Kidney (tissue), 14 donors: ENCODE measurements around the gene HS2ST1. TPM values are rescaled to one million over a fixed set of nuclear protein-coding genes. Genes with fewer than 3 reads are reported as not detected.
"Not testable (repeated sequence)": the region's sequence is repeated elsewhere in the genome, so short reads cannot be mapped to it uniquely, and the experiment has no call there.

Source experiments
- DNase-seq, 5 donors: peaks; one replicate each; pipeline ENCODE4 v3.0.0-alpha.2; 2013 to 2020
- FAIRE-seq: peaks from 2 replicates; lab custom pipeline; 2012; peaks lifted over from hg19 to GRCh38; lab: Jason Lieb, UNC
- H3K27ac ChIP-seq, 2 donors: one replicate each; pipeline ENCODE4 v1.7.0; 2013; ENCODE audit warnings: low read depth in 2 of 2, low read length in 2 of 2, inconsistent platforms in 1 of 2
- H3K27me3 ChIP-seq: one replicate; pipeline ENCODE4 v1.7.1; 2013; ENCODE audit warnings: low read length, inconsistent platforms; ENCODE audit not compliant: control insufficient read depth, insufficient read depth
- H3K36me3 ChIP-seq, 3 donors: one replicate each; pipeline versions ENCODE4 v1.7.0 to v1.7.1; 2013; ENCODE audit warnings: low read length in 3 of 3, control low read depth in 1 of 3, inconsistent platforms in 1 of 3; ENCODE audit not compliant: insufficient read depth in 3 of 3, control insufficient read depth in 2 of 3
- H3K4me1 ChIP-seq, 3 donors: one replicate each; pipeline versions ENCODE4 v1.7.0 to v1.7.1; 2013; ENCODE audit warnings: low read length in 3 of 3, inconsistent platforms in 1 of 3, low read depth in 1 of 3; ENCODE audit not compliant: control insufficient read depth in 2 of 3, insufficient read depth in 2 of 3
- H3K4me3 ChIP-seq, 3 donors: one replicate each; pipeline versions ENCODE4 v1.7.0 to v1.8.1; 2013; ENCODE audit warnings: low read length in 3 of 3, control low read depth in 1 of 3, inconsistent platforms in 1 of 3
- H3K9ac ChIP-seq, 3 donors: one replicate each; pipeline versions ENCODE4 v1.7.0 to v1.7.1; 2013; ENCODE audit warnings: low read length in 3 of 3, control low read depth in 1 of 3, inconsistent platforms in 1 of 3
- H3K9me3 ChIP-seq, 3 donors: one replicate each; pipeline versions ENCODE4 v1.7.0 to v1.7.1; 2013; ENCODE audit warnings: low read length in 3 of 3, control low read depth in 1 of 3, inconsistent platforms in 1 of 3; ENCODE audit not compliant: control insufficient read depth in 2 of 3, insufficient read depth in 1 of 3
- CTCF ChIP-seq: IDR thresholded peaks from 3 replicates; pipeline ENCODE4 v1.5.1; 2012; ENCODE audit warnings: mild to moderate bottlenecking, moderate library complexity, borderline replicate concordance; ENCODE audit not compliant: insufficient read depth; ENCODE audit errors: extremely low read depth
- intact Hi-C: fragments of 100-400 bp; cut with DNase I; formaldehyde crosslinking; loops from one replicate; pipeline ENCODE4 v1.11.1; 2022
- polyA plus RNA-seq: library from polyadenylated mRNA; stranded (reverse); fragments of 350-450 nt; fragmentation: Illumina TruSeq; extraction: RNeasy Lipid Tissue Mini Kit (QIAGEN cat#74804); gene quantifications from one replicate; pipeline ENCODE4 v1.2.3, GENCODE V29; 2014; ENCODE audit warnings: low read depth, low replicate concordance; ENCODE audit not compliant: insufficient read depth
- total RNA-seq: library from RNA; stranded (reverse); fragmentation: NEBNext Ultra II Directional; extraction: Animal tissue kit (Norgen Biotek cat#: 25700); gene quantifications from one replicate; pipeline ENCODE4 v1.2.1, GENCODE V29; 2021
- donor health status: control.
- donor health status: control.
- donor health status: control.
- donor health status: control.
- donor health status: control.
- donor health status: DM: yes; HTN: yes; CAD: no.
- donor health status: Normal renal cell carcinoma (clear cell type).

The HS2ST1 gene
- total and polyA plus RNA-seq, 2 donors from 2014 or later: 10.3 to 27.1 TPM

DNA sequence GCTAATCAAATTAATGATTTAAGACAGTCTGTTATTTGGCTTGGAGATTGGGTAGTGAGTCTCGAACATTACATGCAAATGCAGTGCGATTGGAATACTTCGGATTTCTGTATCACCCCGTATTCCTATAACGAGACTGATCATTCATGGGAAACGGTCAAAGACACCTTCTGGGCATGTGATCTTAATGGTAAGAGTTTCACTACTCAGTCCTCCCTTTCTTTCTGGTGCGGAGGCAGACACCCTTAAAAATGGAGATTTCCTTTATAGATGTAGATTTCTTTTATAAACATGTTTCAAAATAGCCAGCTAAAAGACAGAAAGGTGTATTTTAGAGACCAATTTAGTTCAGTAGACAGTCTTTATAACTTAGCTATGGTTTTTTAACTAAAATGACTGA lies 74.4 kb downstream of the HS2ST1 start:
- Histone ChIP-seq H3K27me3 (no peaks in the 10 kb centered on the region), H3K9me3 (no peaks in the 10 kb centered on the region), H3K36me3 (no peaks in the 10 kb centered on the region), H3K4me1 (peaks cover 0 to 3% (median 0%) of the 10 kb centered on the region in 3 donors), H3K9ac (no peak overlapping the region), H3K4me3 (peak overlapping the region in 1 of 3 donors; percentile 32), H3K27ac (no peak overlapping the region)
- no peak for TF ChIP-seq CTCF
- intact Hi-C loops: no loop called here
- FAIRE-seq: no peak
- DNase-seq: no peak

- intact Hi-C loops, DNase-seq, H3K9ac ChIP-seq, H3K27me3 ChIP-seq, H3K36me3 ChIP-seq, H3K4me1 ChIP-seq, H3K9me3 ChIP-seq, FAIRE-seq, H3K4me3 ChIP-seq, H3K27ac ChIP-seq: not testable (repeated sequence)
These were observed 75.3 kb downstream of the HS2ST1 start for GRCh38 chr1:86989690-86990089.

- Histone ChIP-seq H3K4me1 (peaks cover 0 to 3% (median 0%) of the 10 kb centered on the region in 3 donors), H3K36me3 (no peaks in the 10 kb centered on the region), H3K27me3 (no peaks in the 10 kb centered on the region), H3K27ac (no peak overlapping the region), H3K4me3 (no peak overlapping the region), H3K9me3 (no peaks in the 10 kb centered on the region), H3K9ac (no peak overlapping the region)
- no peak for TF ChIP-seq CTCF
- intact Hi-C loops: no loop called here
- no peak for DNase-seq
- FAIRE-seq: no peak
These were observed 76.4 kb downstream of the HS2ST1 start for GRCh38 chr1:86990826-86991225.

DNA sequence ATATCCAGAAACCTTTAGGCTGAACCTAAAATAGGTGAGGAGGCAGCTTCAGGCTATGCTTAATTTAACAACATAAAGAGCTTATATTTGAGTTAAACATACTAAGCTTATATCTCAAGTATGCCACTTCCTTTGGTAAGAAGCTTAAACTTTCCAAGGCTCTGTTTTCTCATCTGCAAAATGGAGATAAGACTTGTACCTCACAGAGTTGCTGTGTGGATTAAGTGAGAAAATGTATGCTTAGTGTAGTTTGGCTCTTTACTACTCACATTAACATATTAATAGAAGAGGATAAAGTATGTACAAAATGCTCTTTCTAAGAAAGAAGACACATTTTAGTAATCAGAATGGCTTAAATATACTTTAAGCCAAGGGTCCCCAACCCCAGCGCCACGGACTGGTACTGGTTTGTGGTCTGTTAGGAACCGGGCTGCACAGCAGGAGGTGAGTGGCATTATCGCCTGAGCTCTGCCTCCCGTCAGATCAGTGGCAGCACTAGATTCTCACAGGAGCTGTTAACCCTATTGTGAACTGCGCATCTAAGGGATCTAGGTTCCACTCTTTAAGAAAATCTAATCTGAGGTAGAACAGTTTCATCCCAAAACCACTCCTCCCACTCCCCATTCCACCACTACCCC lies 77.2 kb downstream of the HS2ST1 start:
- Histone ChIP-seq H3K4me1 (peaks cover 0 to 3% (median 0%) of the 10 kb centered on the region in 3 donors), H3K27ac (no peak overlapping the region), H3K9ac (no peak overlapping the region), H3K36me3 (no peaks in the 10 kb centered on the region), H3K4me3 (no peak overlapping the region), H3K27me3 (no peaks in the 10 kb centered on the region), H3K9me3 (no peaks in the 10 kb centered on the region)
- no peak for TF ChIP-seq CTCF
- DNase-seq: no peak
- no peak for FAIRE-seq
- intact Hi-C loops: no loop called here
